Fibroblast of mammary gland (primary cell): ENCODE data around the gene KIF21A.
A peak's percentile ranks its signal among the peaks of the same experiment; 100 is the strongest.

Experiments used
- DNase-seq: peaks from one replicate; pipeline ENCODE4 v3.0.0-alpha.2; 2010; ENCODE audit warnings: low read depth
- H3K4me3 ChIP-seq: 2 replicates; pipeline ENCODE4 v1.5.1; 2011; ENCODE audit warnings: low read depth, mild to moderate bottlenecking, low read length, moderate library complexity; ENCODE audit not compliant: control insufficient read depth
- CTCF ChIP-seq: conservative IDR thresholded peaks from 2 replicates; pipeline ENCODE4 v1.5.1; 2011; ENCODE audit warnings: low read depth, low read length, inconsistent platforms; ENCODE audit not compliant: control insufficient read depth, insufficient read depth

Gene KIF21A

GRCh38 chr12:39442831-39443080, 164 bp downstream of the KIF21A start:
- TF ChIP-seq CTCF, result no peak
- H3K4me3 ChIP-seq, result peak overlapping the region; percentile 69
- DNase-seq, result no peak

GRCh38 chr12:39441963-39442830, 723 bp downstream of the KIF21A start:
- H3K4me3 ChIP-seq, result peak overlapping the region; percentile 69
- no peak for TF ChIP-seq CTCF
- DNase-seq, result peak; percentile 18

GRCh38 chr12:39441189-39441962, 1.5 kb downstream of the KIF21A start:
- DNase-seq, result no peak
- peak overlapping the region; percentile 69 for H3K4me3 ChIP-seq
- no peak for TF ChIP-seq CTCF

GRCh38 chr12:39440781-39441180, 2.1 kb downstream of the KIF21A start:
- H3K4me3 ChIP-seq, result no peak overlapping the region

GRCh38 chr12:39440101-39440500, 2.8 kb downstream of the KIF21A start:
- TF ChIP-seq CTCF, result no peak
- H3K4me3 ChIP-seq, result no peak overlapping the region
- DNase-seq, result no peak

More at GRCh38 chr12:39440781-39441180, 2.1 kb downstream of the KIF21A start:
- no peak for TF ChIP-seq CTCF
- DNase-seq, result no peak

GRCh38 chr12:39435531-39435930, 7.4 kb downstream of the KIF21A start:
- no peak for TF ChIP-seq CTCF
- DNase-seq, result no peak
- H3K4me3 ChIP-seq, result no peak overlapping the region
